Gastroesophageal sphincter (tissue), 3 donors: ENCODE measurements around the gene UBAP2.

Experiments used
- EP300 ChIP-seq: sonication (generic); formaldehyde crosslinking; IDR thresholded peaks from one replicate; pipeline ENCODE4 v1.6.1; 2017; ENCODE audit warnings: antibody characterized with exemption, mild to moderate bottlenecking
- POLR2A ChIP-seq, 2 donors: fragments of 450-650 bp; IDR thresholded peaks; one replicate each; pipeline ENCODE4 v1.6.1; 2017; ENCODE audit warnings: antibody characterized with exemption in 2 of 2, mild to moderate bottlenecking in 2 of 2, moderate library complexity in 1 of 2
- TF ChIP-seq, protein P1 (sequence below), 4 experiments: fragments of 200-600 bp in 2 of 4; fragments of 450-650 bp in 2 of 4; sonication (generic) in 1 of 4; IDR thresholded peaks; one replicate each; pipeline ENCODE4 v1.5.1; 2017 to 2019; ENCODE audit warnings: antibody characterized with exemption in 4 of 4, mild to moderate bottlenecking in 2 of 4, moderate library complexity in 2 of 4

DNA sequence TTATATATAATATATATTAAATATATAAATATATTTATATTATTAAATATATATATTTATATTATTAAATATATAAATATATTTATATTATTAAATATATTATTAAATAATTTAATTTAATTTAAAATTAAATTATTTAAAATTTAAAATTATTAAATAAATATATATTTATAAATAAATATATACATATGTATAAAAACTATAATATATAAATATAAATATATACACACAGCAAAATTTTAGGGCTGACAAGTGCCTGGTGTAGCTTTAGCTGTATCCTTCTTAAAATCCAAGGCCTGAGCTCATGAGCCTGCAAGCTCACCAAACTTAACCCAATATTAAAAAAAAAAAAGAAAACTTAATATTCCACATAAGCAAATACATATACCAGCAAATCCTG is 53.2 kb downstream of the UBAP2 start:
- TF ChIP-seq EP300 (no peak), POLR2A (IDR thresholded peaks at IDR 0.05) (no peak)
- TF ChIP-seq, protein P1, sequence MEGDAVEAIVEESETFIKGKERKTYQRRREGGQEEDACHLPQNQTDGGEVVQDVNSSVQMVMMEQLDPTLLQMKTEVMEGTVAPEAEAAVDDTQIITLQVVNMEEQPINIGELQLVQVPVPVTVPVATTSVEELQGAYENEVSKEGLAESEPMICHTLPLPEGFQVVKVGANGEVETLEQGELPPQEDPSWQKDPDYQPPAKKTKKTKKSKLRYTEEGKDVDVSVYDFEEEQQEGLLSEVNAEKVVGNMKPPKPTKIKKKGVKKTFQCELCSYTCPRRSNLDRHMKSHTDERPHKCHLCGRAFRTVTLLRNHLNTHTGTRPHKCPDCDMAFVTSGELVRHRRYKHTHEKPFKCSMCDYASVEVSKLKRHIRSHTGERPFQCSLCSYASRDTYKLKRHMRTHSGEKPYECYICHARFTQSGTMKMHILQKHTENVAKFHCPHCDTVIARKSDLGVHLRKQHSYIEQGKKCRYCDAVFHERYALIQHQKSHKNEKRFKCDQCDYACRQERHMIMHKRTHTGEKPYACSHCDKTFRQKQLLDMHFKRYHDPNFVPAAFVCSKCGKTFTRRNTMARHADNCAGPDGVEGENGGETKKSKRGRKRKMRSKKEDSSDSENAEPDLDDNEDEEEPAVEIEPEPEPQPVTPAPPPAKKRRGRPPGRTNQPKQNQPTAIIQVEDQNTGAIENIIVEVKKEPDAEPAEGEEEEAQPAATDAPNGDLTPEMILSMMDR (IDR thresholded peaks at IDR 0.05) = no peak
